ENCODE measurements around the gene BAZ2A.

The BAZ2A gene

GRCh38 chr12:56634837-56635791, 5.0 kb upstream of the BAZ2A start:
- DNase-seq, result peak; percentile 63

- peak; percentile 41 for DNase-seq
These were observed 4.2 kb upstream of the BAZ2A start for GRCh38 chr12:56634242-56634836.

GRCh38 chr12:56633468-56634241, 3.5 kb upstream of the BAZ2A start:
- no peak for DNase-seq

- DNase-seq, result no peak
These were observed 2.8 kb upstream of the BAZ2A start for GRCh38 chr12:56632701-56633467.

GRCh38 chr12:56631790-56632700, 1.9 kb upstream of the BAZ2A start:
- DNase-seq, result peak; percentile 65

- DNase-seq, result peak; percentile 60
These were observed 507 bp downstream of the BAZ2A start for GRCh38 chr12:56629459-56630179.

GRCh38 chr12:56628671-56629458, 1.3 kb downstream of the BAZ2A start:
- peak; percentile 55 for DNase-seq

GRCh38 chr12:56626701-56627100, 3.4 kb downstream of the BAZ2A start:
- DNase-seq, result no peak

- no peak for DNase-seq
These were observed 7.6 kb downstream of the BAZ2A start for GRCh38 chr12:56622535-56622934.

- DNase-seq, result no peak
These were observed 13.2 kb downstream of the BAZ2A start for GRCh38 chr12:56616925-56617324.

GRCh38 chr12:56616244-56616643, 13.9 kb downstream of the BAZ2A start:
- no peak for DNase-seq

- DNase-seq, result no peak
These were observed 15.5 kb downstream of the BAZ2A start for GRCh38 chr12:56614627-56615026.

- no peak for DNase-seq
These were observed 25.8 kb downstream of the BAZ2A start for GRCh38 chr12:56604355-56604754.

- no peak for DNase-seq
These were observed 27.9 kb downstream of the BAZ2A start for GRCh38 chr12:56602239-56602638.

- DNase-seq, result peak; percentile 29
These were observed 28.6 kb downstream of the BAZ2A start for GRCh38 chr12:56601503-56601902.

GRCh38 chr12:56600753-56601152, 29.4 kb downstream of the BAZ2A start:
- DNase-seq, result no peak

GRCh38 chr12:56599797-56600196, 30.3 kb downstream of the BAZ2A start:
- DNase-seq, result no peak

- DNase-seq, result no peak
These were observed 31.1 kb downstream of the BAZ2A start for GRCh38 chr12:56599041-56599440.

- DNase-seq, result no peak
These were observed 33.3 kb downstream of the BAZ2A start for GRCh38 chr12:56596815-56597214.

Measured in stimulated activated CD4-positive, alpha-beta T cell treated with anti-CD3 and anti-CD28 coated beads, Interleukin-4, amount 100 ng/mL, for 1 hour (primary cell).